ENCODE data around the gene C2orf69. TPM values are rescaled to one million over a fixed set of nuclear protein-coding genes. Genes with fewer than 3 reads are reported as not detected.

The C2orf69 gene, protein sequence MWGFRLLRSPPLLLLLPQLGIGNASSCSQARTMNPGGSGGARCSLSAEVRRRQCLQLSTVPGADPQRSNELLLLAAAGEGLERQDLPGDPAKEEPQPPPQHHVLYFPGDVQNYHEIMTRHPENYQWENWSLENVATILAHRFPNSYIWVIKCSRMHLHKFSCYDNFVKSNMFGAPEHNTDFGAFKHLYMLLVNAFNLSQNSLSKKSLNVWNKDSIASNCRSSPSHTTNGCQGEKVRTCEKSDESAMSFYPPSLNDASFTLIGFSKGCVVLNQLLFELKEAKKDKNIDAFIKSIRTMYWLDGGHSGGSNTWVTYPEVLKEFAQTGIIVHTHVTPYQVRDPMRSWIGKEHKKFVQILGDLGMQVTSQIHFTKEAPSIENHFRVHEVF
- 1 to 10 TPM; 6.2 to 8.3 (median 7.6) TPM for total RNA-seq
- 1 to 10 TPM; 3.5 to 4.9 TPM for polyA plus RNA-seq

DNA sequence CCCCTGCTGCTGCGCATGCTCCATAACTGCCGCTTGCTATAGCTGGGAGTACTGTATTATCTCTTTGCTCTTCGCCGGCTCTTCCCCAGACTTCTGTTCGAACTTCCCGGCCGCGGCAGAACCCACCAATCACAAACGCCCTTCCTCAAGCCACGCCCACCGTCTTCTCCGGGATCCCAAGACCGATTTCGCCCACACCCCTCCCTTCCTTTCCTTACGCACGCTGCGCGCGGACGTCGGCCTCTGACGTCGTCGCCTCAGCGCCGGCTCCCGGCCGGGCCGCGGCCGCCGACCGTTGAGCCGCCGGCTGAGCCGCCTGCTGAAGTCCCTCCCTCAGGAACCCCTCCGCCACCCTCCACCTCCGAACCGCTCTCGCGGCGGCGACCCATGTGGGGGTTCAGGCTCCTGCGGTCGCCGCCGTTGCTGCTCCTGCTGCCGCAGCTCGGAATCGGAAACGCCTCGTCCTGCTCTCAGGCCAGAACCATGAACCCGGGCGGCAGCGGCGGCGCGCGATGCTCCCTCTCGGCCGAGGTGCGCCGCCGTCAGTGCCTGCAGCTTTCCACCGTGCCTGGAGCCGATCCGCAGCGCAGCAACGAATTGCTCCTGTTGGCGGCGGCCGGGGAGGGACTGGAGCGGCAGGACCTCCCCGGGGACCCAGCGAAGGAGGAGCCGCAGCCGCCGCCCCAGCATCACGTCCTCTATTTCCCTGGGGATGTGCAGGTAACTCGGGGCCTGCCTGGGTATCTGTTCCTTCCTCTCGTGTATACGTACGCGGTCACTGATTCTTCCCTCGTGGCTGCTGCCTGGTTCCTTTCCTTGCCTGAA is at the start of gene C2orf69:
Gene C2orf69 (plus strand): TSS at position 242 of the 825 bp plus-strand sequence. CDS start 146 bp downstream, at position 388.
- Histone ChIP-seq H3K4me1 (peaks cover 0 to 19% (median 5%) of the 10 kb centered on the region in 3 donors), H3K27ac (peak within 1 kb of the TSS; percentile 85 to 95 (median 92)), H3K9me3 (no peaks in the 10 kb centered on the region), H3K27me3 (no peaks in the 10 kb centered on the region), H3K36me3 (no peaks in the 10 kb centered on the region), H3K4me3 (peak within 1 kb of the TSS; percentile 36 to 84 (median 64))
- no peak for FAIRE-seq
- TF ChIP-seq, protein P1, sequence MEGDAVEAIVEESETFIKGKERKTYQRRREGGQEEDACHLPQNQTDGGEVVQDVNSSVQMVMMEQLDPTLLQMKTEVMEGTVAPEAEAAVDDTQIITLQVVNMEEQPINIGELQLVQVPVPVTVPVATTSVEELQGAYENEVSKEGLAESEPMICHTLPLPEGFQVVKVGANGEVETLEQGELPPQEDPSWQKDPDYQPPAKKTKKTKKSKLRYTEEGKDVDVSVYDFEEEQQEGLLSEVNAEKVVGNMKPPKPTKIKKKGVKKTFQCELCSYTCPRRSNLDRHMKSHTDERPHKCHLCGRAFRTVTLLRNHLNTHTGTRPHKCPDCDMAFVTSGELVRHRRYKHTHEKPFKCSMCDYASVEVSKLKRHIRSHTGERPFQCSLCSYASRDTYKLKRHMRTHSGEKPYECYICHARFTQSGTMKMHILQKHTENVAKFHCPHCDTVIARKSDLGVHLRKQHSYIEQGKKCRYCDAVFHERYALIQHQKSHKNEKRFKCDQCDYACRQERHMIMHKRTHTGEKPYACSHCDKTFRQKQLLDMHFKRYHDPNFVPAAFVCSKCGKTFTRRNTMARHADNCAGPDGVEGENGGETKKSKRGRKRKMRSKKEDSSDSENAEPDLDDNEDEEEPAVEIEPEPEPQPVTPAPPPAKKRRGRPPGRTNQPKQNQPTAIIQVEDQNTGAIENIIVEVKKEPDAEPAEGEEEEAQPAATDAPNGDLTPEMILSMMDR (IDR thresholded peaks at IDR 0.05) = no peak
- 0 to 1% methylated on average over 74 to 85 of the region's 85 CpGs for WGBS, 2 donors
- ATAC-seq = peak; percentile 96 to 99 (median 98)
- DNase-seq = peak; percentile 93 to 97 (median 96)
- intact Hi-C loops (cut with DNase I) = no loop called here

DNA sequence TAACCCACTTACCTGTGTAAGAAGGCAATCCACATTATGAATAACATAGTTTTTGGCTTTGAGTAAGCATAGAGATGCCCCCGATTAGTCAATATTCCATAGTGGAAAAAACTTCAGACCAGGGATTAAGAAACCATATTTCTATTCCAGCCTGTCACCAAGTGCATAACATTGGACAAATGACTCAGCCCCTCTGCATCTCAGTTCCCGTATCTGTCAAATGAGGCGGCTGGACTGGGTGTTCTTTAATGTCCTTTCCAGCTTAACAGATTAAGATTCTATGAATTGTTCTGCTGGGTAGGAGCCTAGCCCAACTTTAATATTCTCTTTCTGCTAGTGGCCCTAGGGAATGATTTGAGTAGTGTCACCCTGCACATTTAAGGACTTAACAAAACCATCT is 48.3 kb upstream of the C2orf69 start:
- no peaks in the 10 kb centered on the region for H3K9me3 ChIP-seq
- no peak for FAIRE-seq
- no peak for DNase-seq
- no peaks in the 10 kb centered on the region for H3K36me3 ChIP-seq
- intact Hi-C loops (cut with DNase I) = loop anchor here in 1 of 3 donors (10.0 kb wide), 1 partner anchor 158 kb away; no protein-coding TSS in a partner anchor
- no peak overlapping the region for H3K27ac ChIP-seq
- no peak for ATAC-seq
- H3K27me3 ChIP-seq = no peaks in the 10 kb centered on the region
- 64 to 75% methylated on average over 3 of the region's 3 CpGs for WGBS, 2 donors
- H3K4me3 ChIP-seq = no peak overlapping the region
- TF ChIP-seq, protein P1 (IDR thresholded peaks at IDR 0.05) = no peak
- H3K4me1 ChIP-seq = no peaks in the 10 kb centered on the region

DNA sequence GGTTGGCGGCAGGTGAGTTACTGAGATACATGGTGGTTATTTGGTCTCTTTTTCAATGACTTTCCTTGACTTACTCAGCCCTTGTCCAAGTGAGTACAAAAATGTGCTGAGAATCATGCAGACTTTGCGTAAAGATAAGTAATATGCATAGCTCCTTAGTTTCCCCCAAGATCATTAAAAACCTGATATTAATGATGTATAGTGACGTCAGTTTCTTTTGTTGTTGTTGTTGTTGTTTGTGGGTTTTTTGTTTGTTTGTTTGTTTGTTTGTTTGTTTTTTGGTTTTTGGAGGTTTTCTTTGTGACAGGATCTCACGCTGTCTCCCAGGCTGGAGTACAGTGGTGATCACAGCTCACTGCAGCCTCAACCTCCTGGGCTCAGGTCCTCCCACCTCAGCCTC is 45.2 kb upstream of the C2orf69 start:
- Histone ChIP-seq H3K36me3 (no peaks in the 10 kb centered on the region), H3K27me3 (no peaks in the 10 kb centered on the region), H3K4me1 (no peaks in the 10 kb centered on the region), H3K4me3 (no peak overlapping the region), H3K27ac (no peak overlapping the region), H3K9me3 (no peaks in the 10 kb centered on the region)
- TF ChIP-seq, protein P1 (IDR thresholded peaks at IDR 0.05) = no peak
- ATAC-seq = no peak
- no peak for FAIRE-seq
- DNase-seq = no peak
- intact Hi-C loops (cut with DNase I) = loop anchor here in 1 of 3 donors (10.0 kb wide), 1 partner anchor 161 kb away; no protein-coding TSS in a partner anchor
- WGBS, 2 donors = 91 to 95% methylated on average over 4 of the region's 4 CpGs

DNA sequence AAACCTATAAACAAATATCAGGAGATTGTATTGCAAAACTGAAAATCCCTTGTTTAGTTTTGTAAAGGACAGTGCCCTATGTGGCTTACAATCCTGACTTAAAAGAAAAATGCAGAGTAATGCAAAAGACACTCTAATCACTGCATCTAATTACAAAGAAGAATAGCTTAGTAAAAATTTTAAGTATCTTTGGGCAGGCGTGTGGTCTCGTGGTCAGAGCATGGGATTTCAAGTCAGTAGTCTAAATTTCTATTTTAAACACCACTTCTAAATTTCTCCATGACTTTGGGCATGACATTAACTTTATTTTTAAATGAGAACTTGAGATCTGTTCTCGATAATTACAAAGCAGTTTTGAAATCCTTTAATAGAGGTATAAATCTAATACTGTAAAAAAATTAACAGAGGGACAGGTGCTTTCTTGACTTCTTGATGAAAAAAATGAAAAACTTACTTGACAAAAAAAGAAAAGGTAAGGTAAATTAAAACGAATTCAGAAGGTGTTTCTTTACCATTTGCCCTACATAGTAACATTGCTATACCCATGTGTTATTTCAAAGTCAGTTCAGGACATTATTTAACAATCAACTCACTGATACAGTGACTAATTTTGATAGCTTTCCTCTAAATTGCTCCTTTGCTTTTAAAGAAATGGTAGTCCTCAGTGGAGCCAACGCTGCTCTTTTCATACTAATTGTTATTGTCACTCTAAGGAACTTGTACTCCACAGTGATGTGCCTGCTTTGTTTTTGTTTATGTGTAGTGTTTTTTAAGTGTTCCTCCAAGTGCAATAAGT is 42.5 kb upstream of the C2orf69 start:
- no peaks in the 10 kb centered on the region for H3K36me3 ChIP-seq
- TF ChIP-seq, protein P1 (IDR thresholded peaks at IDR 0.05) = no peak
- no peaks in the 10 kb centered on the region for H3K27me3 ChIP-seq
- H3K27ac ChIP-seq = no peak overlapping the region
- H3K4me3 ChIP-seq = no peak overlapping the region
- FAIRE-seq (no peak), DNase-seq (no peak), ATAC-seq (no peak)
- 61 to 66% methylated on average over 5 of the region's 5 CpGs for WGBS, 2 donors
- intact Hi-C loops (cut with DNase I) = loop anchor here in 1 of 3 donors (10.0 kb wide), 1 partner anchor 164 kb away; no protein-coding TSS in a partner anchor
- H3K4me1 ChIP-seq = no peaks in the 10 kb centered on the region
- no peaks in the 10 kb centered on the region for H3K9me3 ChIP-seq
